CD4-positive, alpha-beta T cell (primary cell): ENCODE data around the gene IGF2BP2. TPM values are rescaled to one million over a fixed set of nuclear protein-coding genes. Genes with fewer than 3 reads are reported as not detected.

Experiments used
- ATAC-seq: fragments of 200-7000 bp; cut with Tn5 transposase; one replicate; pipeline ENCODE4 v1.10.0; 2022; ENCODE audit warnings: mild to moderate bottlenecking; ENCODE audit not compliant: poor library complexity
- CTCF ChIA-PET: fragments of 350-600 bp; sonication (Branson Sonifier 250); formaldehyde crosslinking; loops from one replicate; lab custom pipeline; 2021; ENCODE audit warnings: antibody characterized with exemption, inconsistent platforms; lab: Charles Lee
- POLR2A ChIA-PET: fragments of 350-600 bp; sonication (Branson Sonifier 250); formaldehyde crosslinking; loops from one replicate; lab custom pipeline; 2021; ENCODE audit warnings: antibody characterized with exemption, inconsistent platforms; lab: Charles Lee
- DNase-seq, 14 experiments: peaks; one replicate each; pipeline ENCODE4 v3.0.0-alpha.2; 2013 to 2020; ENCODE audit warnings: mixed read lengths in 2 of 14
- H3K27ac ChIP-seq, 2 donors: one replicate each; pipeline versions ENCODE4 v1.5.1 to v1.7.0; 2013; ENCODE audit warnings: low read length in 2 of 2, low read depth in 1 of 2, mild to moderate bottlenecking in 1 of 2
- H3K27me3 ChIP-seq, 2 experiments: 1 replicate in 1 of 2; 2 replicates in 1 of 2; pipeline versions ENCODE4 v1.6.1 to v1.7.0; 2013; ENCODE audit warnings: low read length in 2 of 2, control low read depth in 1 of 2, mild to moderate bottlenecking in 1 of 2, moderate library complexity in 1 of 2; ENCODE audit not compliant: insufficient read depth in 2 of 2, control insufficient read depth in 1 of 2
- H3K36me3 ChIP-seq: one replicate; pipeline ENCODE4 v1.6.1; 2013; ENCODE audit warnings: low read length, control low read depth; ENCODE audit not compliant: insufficient read depth
- H3K4me1 ChIP-seq: one replicate; pipeline ENCODE4 v1.6.1; 2013; ENCODE audit warnings: low read length, control low read depth; ENCODE audit not compliant: insufficient read depth
- H3K4me3 ChIP-seq: one replicate; pipeline ENCODE4 v1.5.1; 2013; ENCODE audit warnings: mild to moderate bottlenecking, low read length, moderate library complexity
- H3K9me3 ChIP-seq, 2 experiments: 1 replicate in 1 of 2; 2 replicates in 1 of 2; pipeline versions ENCODE4 v1.6.1 to v1.7.0; 2013; ENCODE audit warnings: low read length in 2 of 2, mild to moderate bottlenecking in 2 of 2, control low read depth in 1 of 2, moderate library complexity in 1 of 2; ENCODE audit not compliant: control insufficient read depth in 1 of 2, insufficient read depth in 1 of 2
- H3K27ac Mint-ChIP-seq: one replicate; pipeline ENCODE4 v1.8.0; 2020; ENCODE audit warnings: mixed read lengths
- H3K27me3 Mint-ChIP-seq: one replicate; pipeline ENCODE4 v1.8.0; 2021; ENCODE audit warnings: mixed read lengths
- H3K36me3 Mint-ChIP-seq: one replicate; pipeline ENCODE4 v1.8.0; 2021; ENCODE audit warnings: low read depth, mixed read lengths
- H3K4me1 Mint-ChIP-seq: one replicate; pipeline ENCODE4 v1.8.0; 2021; ENCODE audit warnings: low read depth, mixed read lengths
- H3K4me3 Mint-ChIP-seq: one replicate; pipeline ENCODE4 v1.8.0; 2020; ENCODE audit warnings: mild to moderate bottlenecking, mixed read lengths
- H3K9me3 Mint-ChIP-seq: one replicate; pipeline ENCODE4 v1.8.0; 2020; ENCODE audit warnings: mixed read lengths
- CTCF ChIP-seq: fragments of 200-600 bp; IDR thresholded peaks from one replicate; pipeline ENCODE4 v1.8.0; 2022; ENCODE audit warnings: antibody characterized with exemption, mild to moderate bottlenecking
- intact Hi-C, 2 experiments: fragments of 100-400 bp; cut with DNase I in 1 of 2; cut with micrococcal nuclease in 1 of 2; formaldehyde crosslinking; loops; one replicate each; pipeline versions ENCODE4 v1.15.1 to v1.9.0; 2023 to 2025; cut with DNase I, micrococcal nuclease
- total RNA-seq, 174 experiments: library from RNA in 2 of 174; stranded (reverse) in 2 of 174; gene quantifications; one replicate each; pipeline ENCODE4 v1.2.3 and lab custom pipeline; 2021 to 2026

The IGF2BP2 gene
- total RNA-seq, 2 experiments from 2014 or later = 0.25 to 0.50 TPM

- peaks cover 4% of the 10 kb centered on the region for H3K36me3 Mint-ChIP-seq
- peaks cover 2% of the 10 kb centered on the region for H3K9me3 Mint-ChIP-seq
- Histone ChIP-seq H3K36me3 (no peaks in the 10 kb centered on the region), H3K4me1 (no peaks in the 10 kb centered on the region), H3K9me3 (peaks cover 11 to 13% of the 10 kb centered on the region in 2 experiments), H3K27me3 (peaks cover 0 to 3% of the 10 kb centered on the region in 2 experiments), H3K4me3 (no peak overlapping the region), H3K27ac (no peak overlapping the region)
- no peak for DNase-seq
- H3K4me3 Mint-ChIP-seq = no peak overlapping the region
- peaks cover 6% of the 10 kb centered on the region for H3K27me3 Mint-ChIP-seq
- no peak for TF ChIP-seq CTCF
- no peaks in the 10 kb centered on the region for H3K4me1 Mint-ChIP-seq
- intact Hi-C loops = no loop called here
- no peak overlapping the region for H3K27ac Mint-ChIP-seq
- ChIA-PET CTCF (no interaction called here), POLR2A (no interaction called here)
- no peak for ATAC-seq
Observed at GRCh38 chr3:185852635-185853034, 27.8 kb upstream of the IGF2BP2 start.

- no peak overlapping the region for H3K27ac Mint-ChIP-seq
- CTCF ChIA-PET = interaction anchor here (0.7 kb wide), 1 partner anchor 15 kb away, joined by 3 read pairs; no protein-coding TSS in a partner anchor
- no peak for DNase-seq
Observed at GRCh38 chr3:185851959-185852358, 27.1 kb upstream of the IGF2BP2 start.

GRCh38 chr3:185851046-185851445 is 26.2 kb upstream of the IGF2BP2 start:
- intact Hi-C loops = no loop called here
- H3K4me3 ChIP-seq = no peak overlapping the region
- H3K27ac ChIP-seq = no peak overlapping the region
- H3K9me3 ChIP-seq = peaks cover 2 to 7% of the 10 kb centered on the region in 2 experiments
- no peak overlapping the region for H3K27ac Mint-ChIP-seq
- H3K4me3 Mint-ChIP-seq = no peak overlapping the region
- H3K36me3 ChIP-seq = no peaks in the 10 kb centered on the region
- CTCF ChIA-PET = interaction anchor here (0.7 kb wide), 1 partner anchor 16 kb away, joined by 3 read pairs; no protein-coding TSS in a partner anchor
- ATAC-seq = no peak
- H3K9me3 Mint-ChIP-seq = peaks cover 1% of the 10 kb centered on the region
- no peaks in the 10 kb centered on the region for H3K4me1 Mint-ChIP-seq
- H3K27me3 Mint-ChIP-seq = peaks cover 6% of the 10 kb centered on the region
- peaks cover 2% of the 10 kb centered on the region for H3K36me3 Mint-ChIP-seq
- TF ChIP-seq CTCF = no peak
- no peak for DNase-seq
- POLR2A ChIA-PET = no interaction called here
- peaks cover 0 to 5% of the 10 kb centered on the region in 2 experiments for H3K27me3 ChIP-seq
- no peaks in the 10 kb centered on the region for H3K4me1 ChIP-seq

More at GRCh38 chr3:185851959-185852358, 27.1 kb upstream of the IGF2BP2 start:
- Mint-ChIP-seq H3K36me3 (peaks cover 4% of the 10 kb centered on the region), H3K4me1 (no peaks in the 10 kb centered on the region), H3K27me3 (peaks cover 6% of the 10 kb centered on the region), H3K9me3 (peaks cover 2% of the 10 kb centered on the region), H3K4me3 (no peak overlapping the region)
- no peaks in the 10 kb centered on the region for H3K36me3 ChIP-seq
- H3K4me3 ChIP-seq = no peak overlapping the region
- intact Hi-C loops = no loop called here
- no peak overlapping the region for H3K27ac ChIP-seq
- no peaks in the 10 kb centered on the region for H3K4me1 ChIP-seq
- POLR2A ChIA-PET = no interaction called here
- ATAC-seq = no peak
- peaks cover 7 to 11% of the 10 kb centered on the region in 2 experiments for H3K9me3 ChIP-seq
- peaks cover 0 to 5% of the 10 kb centered on the region in 2 experiments for H3K27me3 ChIP-seq
- TF ChIP-seq CTCF = no peak
